IPS DF 6.9 (cell line): ENCODE measurements around the gene TRAF3.

Source experiments
- DNase-seq: peaks from one replicate; pipeline ENCODE4 v3.0.0-alpha.2; 2013; ENCODE audit warnings: low read depth, low spot score
- H3K27ac ChIP-seq: one replicate; pipeline ENCODE4 v1.5.1; 2013; ENCODE audit warnings: low read length, control low read depth
- H3K27me3 ChIP-seq: 2 replicates; pipeline ENCODE4 v1.6.1; 2013; ENCODE audit warnings: mild to moderate bottlenecking, low read length; ENCODE audit not compliant: control insufficient read depth, insufficient read depth
- H3K36me3 ChIP-seq: 2 replicates; pipeline ENCODE4 v1.6.1; 2013; ENCODE audit warnings: low read length; ENCODE audit not compliant: control insufficient read depth, insufficient read depth
- H3K4me1 ChIP-seq: 2 replicates; pipeline ENCODE4 v1.6.1; 2013; ENCODE audit warnings: low read length; ENCODE audit not compliant: control insufficient read depth, insufficient read depth
- H3K4me3 ChIP-seq: 2 replicates; pipeline ENCODE4 v1.5.1; 2013; ENCODE audit warnings: mild to moderate bottlenecking, low read length
- H3K9me3 ChIP-seq: 2 replicates; pipeline ENCODE4 v1.6.1; 2013; ENCODE audit warnings: low read length, inconsistent platforms; ENCODE audit not compliant: control insufficient read depth, insufficient read depth
- WGBS: extraction: QIAGEN DNeasy Blood & Tissue Kit; methylation state at CpG from one replicate; pipeline ENCODE4 v1.1.7; 2013; ENCODE audit warnings: mixed read lengths, missing lambda C conversion rate; ENCODE audit not compliant: insufficient read length, insufficient coverage; 5-methylcytosine and 5-hydroxymethylcytosine counted together

The TRAF3 gene

DNA sequence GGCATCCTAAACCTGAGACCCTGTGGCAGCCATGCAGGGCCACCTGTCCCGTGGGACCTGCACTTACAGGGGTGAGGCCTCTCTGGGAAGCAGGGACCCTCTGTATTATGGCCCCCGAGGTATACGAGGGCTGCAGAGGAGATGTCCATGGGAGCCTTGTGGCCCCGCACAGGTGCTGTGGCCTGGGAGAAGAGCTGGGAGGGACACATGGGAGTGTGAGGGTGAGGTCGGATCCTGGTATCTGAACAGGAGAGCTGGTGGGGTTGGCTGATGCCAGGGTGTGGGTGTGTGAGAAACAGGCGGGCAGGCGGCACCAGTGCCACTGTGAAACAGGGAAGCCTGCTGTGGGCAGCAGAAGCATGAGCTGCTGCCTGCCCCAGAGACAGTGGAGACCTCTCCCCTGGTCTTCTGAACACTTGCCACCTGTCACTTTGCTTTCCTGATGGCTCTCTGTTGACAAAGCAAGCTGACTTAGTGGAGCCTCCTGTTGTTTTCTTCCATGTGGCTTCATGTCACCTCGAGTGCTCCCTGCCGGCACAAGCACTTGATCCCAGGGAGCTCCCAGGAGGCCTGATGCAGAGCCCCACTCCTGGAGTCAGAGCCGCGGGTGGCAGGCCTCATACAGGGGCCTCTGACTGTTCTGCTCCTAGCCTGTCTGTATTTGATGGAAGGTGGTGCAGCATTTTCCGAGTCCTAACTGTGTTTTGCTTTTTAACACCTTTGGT is 125.4 kb downstream of the TRAF3 start:
- no peak overlapping the region for H3K27ac ChIP-seq

DNA sequence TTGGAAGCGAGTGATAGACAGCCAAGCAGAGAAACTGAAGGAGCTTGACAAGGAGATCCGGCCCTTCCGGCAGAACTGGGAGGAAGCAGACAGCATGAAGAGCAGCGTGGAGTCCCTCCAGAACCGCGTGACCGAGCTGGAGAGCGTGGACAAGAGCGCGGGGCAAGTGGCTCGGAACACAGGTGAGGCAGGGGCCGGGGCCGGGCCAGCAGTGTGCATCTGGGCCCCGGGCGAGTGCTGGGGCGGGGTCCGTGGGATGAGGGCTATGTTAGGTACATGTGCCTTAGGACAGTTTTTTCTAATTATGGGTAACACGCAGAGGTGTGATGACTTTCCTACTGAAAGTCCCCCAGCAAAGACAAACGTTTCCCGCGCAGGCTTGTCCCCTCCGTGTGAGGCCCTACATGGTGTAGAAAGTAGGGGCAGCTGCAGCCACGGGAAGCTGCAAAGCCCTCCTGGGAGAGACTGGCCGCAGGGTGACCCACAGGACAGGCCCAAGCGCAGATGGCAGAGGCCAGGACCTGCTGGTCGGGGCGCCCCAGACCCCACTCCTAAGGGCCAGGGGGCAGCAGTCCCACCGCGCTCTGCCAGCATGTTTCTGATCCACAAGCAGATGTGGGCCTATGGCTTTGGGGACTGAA is 126.1 kb downstream of the TRAF3 start:
- WGBS: no CpG with 5 or more reads among the region's 29 CpGs
- H3K9me3 ChIP-seq: no peaks in the 10 kb centered on the region; the same call in 1 of the 2 replicates
- H3K27ac ChIP-seq: no peak overlapping the region
- H3K36me3 ChIP-seq: peaks cover 9% of the 10 kb centered on the region; the same call in 1 of the 2 replicates
- H3K4me1 ChIP-seq: no peaks in the 10 kb centered on the region
- DNase-seq: no peak
- no peaks in the 10 kb centered on the region for H3K27me3 ChIP-seq
- H3K4me3 ChIP-seq: no peak overlapping the region

More for the DNA sequence above, 125.4 kb downstream of the TRAF3 start:
- no peak for DNase-seq
- Histone ChIP-seq H3K4me3 (no peak overlapping the region), H3K4me1 (no peaks in the 10 kb centered on the region), H3K9me3 (no peaks in the 10 kb centered on the region; the same call in 1 of the 2 replicates), H3K36me3 (peaks cover 9% of the 10 kb centered on the region; the same call in 1 of the 2 replicates), H3K27me3 (no peaks in the 10 kb centered on the region)
- no CpG with 5 or more reads among the region's 12 CpGs for WGBS

DNA sequence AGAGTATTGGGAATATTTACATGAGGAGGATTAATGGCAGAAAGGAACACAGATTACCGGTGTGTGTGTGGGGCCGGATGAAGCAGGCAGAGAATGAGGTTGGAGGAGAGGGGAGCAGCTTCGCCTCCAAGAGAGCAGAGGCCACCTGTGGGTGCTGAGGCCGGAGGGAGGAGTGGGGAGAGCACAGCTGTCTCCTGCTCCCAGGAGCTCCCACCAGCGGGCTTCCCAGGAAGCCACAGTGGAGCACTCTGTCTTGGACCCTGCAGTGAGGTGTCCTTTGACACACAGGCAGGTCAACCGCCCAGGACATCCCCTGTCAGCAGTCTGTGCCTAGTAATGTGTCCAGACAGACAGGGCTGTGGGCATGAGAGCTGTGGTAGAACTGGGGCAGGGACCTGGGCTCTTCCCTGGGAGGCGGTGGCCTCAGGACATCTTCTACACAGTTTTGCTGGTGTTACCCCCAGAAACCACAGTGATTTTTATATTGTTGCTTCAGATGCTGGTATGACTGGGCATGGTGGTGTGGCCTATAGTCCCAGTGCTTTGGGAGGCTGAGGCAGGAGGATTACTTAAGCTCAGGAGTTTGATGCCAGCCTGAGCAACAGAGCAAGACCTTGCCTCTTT is 126.8 kb downstream of the TRAF3 start:
- Histone ChIP-seq H3K4me3 (no peak overlapping the region), H3K27me3 (no peaks in the 10 kb centered on the region), H3K36me3 (peaks cover 9% of the 10 kb centered on the region; the same call in 1 of the 2 replicates), H3K27ac (no peak overlapping the region), H3K4me1 (no peaks in the 10 kb centered on the region), H3K9me3 (no peaks in the 10 kb centered on the region; the same call in 1 of the 2 replicates)
- WGBS: no CpG with 5 or more reads among the region's 7 CpGs
- no peak for DNase-seq

DNA sequence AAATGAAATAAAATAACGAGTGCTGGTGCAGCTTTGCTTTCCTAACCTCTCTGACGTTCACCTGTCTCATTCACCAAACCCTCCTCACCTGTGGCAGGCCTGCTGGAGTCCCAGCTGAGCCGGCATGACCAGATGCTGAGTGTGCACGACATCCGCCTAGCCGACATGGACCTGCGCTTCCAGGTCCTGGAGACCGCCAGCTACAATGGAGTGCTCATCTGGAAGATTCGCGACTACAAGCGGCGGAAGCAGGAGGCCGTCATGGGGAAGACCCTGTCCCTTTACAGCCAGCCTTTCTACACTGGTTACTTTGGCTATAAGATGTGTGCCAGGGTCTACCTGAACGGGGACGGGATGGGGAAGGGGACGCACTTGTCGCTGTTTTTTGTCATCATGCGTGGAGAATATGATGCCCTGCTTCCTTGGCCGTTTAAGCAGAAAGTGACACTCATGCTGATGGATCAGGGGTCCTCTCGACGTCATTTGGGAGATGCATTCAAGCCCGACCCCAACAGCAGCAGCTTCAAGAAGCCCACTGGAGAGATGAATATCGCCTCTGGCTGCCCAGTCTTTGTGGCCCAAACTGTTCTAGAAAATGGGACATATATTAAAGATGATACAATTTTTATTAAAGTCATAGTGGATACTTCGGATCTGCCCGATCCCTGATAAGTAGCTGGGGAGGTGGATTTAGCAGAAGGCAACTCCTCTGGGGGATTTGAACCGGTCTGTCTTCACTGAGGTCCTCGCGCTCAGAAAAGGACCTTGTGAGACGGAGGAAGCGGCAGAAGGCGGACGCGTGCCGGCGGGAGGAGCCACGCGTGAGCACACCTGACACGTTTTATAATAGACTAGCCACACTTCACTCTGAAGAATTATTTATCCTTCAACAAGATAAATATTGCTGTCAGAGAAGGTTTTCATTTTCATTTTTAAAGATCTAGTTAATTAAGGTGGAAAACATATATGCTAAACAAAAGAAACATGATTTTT is 128.2 kb downstream of the TRAF3 start:
- Histone ChIP-seq H3K4me3 (no peak overlapping the region), H3K27ac (no peak overlapping the region), H3K4me1 (no peaks in the 10 kb centered on the region), H3K36me3 (peaks cover 11% of the 10 kb centered on the region; the same call in 1 of the 2 replicates), H3K9me3 (no peaks in the 10 kb centered on the region; the same call in 1 of the 2 replicates), H3K27me3 (no peaks in the 10 kb centered on the region)
- WGBS: no CpG with 5 or more reads among the region's 38 CpGs
- no peak for DNase-seq

DNA sequence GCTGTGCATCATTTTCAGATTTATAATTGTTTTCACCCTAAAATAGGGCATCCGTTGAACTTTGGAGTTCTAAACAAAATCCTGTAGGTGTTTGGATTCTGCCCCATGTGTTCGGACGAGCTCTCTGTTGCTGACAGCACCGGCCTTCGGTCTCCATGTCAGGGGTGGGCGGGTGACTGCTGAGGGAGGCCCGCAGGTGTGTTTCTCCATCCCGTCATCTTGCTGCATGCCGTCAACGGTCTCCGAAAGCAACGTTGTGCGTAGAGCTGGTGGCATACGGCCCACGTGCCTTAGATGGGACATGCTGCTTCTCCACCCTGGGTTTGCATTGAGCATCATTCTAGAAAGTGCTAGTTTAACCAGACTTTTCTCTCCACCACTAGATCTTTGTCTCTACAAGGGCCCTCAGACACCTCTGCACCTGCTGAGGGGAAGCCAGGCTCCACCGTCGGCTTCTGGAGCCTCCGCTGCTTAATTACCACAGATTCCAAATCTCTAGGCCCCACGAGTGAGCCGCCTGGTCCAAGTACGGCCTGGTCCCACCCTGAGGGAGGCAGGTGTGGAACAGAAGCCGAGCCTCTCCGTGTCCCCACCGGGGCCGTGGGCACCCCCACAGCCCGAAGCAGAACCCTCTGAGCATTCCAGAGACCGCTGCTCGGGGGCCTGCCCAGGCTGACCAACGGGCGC is 129.5 kb downstream of the TRAF3 start:
- Histone ChIP-seq H3K27me3 (no peaks in the 10 kb centered on the region), H3K4me1 (no peaks in the 10 kb centered on the region), H3K4me3 (no peak overlapping the region), H3K36me3 (peaks cover 11% of the 10 kb centered on the region; the same call in 1 of the 2 replicates), H3K27ac (no peak overlapping the region), H3K9me3 (no peaks in the 10 kb centered on the region; the same call in 1 of the 2 replicates)
- no peak for DNase-seq
- WGBS: no CpG with 5 or more reads among the region's 30 CpGs

DNA sequence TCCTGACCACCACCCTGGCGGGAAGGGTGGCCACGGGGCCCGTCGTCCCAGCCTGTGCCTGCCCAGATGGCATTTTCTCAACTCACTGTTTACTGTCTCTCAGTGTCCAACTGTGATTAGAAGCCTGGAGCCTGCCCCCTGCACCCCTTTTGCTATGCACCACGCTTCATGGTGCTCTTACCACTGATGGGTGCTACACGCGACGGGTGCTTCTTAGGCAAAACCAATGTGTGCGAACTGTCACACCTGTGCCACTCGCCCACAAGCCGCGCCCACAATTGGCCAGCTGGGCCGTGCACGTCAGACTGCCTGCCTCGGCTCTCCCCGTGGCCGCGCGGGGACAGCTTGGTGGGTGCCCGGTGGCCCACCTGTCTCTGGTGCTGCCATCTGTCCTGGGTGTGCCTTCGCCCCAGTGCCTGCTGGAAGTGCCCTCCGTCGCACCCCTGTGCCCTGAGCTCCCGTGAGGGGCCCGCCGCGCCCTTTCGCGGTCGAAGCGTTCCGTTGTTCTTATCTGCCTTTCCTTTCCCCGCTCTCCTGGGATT is 130.1 kb downstream of the TRAF3 start:
- Histone ChIP-seq H3K9me3 (no peaks in the 10 kb centered on the region; the same call in 1 of the 2 replicates), H3K36me3 (peaks cover 11% of the 10 kb centered on the region; the same call in 1 of the 2 replicates), H3K4me3 (no peak overlapping the region), H3K27ac (no peak overlapping the region), H3K4me1 (no peaks in the 10 kb centered on the region), H3K27me3 (no peaks in the 10 kb centered on the region)
- no peak for DNase-seq
- WGBS: no CpG with 5 or more reads among the region's 33 CpGs

DNA sequence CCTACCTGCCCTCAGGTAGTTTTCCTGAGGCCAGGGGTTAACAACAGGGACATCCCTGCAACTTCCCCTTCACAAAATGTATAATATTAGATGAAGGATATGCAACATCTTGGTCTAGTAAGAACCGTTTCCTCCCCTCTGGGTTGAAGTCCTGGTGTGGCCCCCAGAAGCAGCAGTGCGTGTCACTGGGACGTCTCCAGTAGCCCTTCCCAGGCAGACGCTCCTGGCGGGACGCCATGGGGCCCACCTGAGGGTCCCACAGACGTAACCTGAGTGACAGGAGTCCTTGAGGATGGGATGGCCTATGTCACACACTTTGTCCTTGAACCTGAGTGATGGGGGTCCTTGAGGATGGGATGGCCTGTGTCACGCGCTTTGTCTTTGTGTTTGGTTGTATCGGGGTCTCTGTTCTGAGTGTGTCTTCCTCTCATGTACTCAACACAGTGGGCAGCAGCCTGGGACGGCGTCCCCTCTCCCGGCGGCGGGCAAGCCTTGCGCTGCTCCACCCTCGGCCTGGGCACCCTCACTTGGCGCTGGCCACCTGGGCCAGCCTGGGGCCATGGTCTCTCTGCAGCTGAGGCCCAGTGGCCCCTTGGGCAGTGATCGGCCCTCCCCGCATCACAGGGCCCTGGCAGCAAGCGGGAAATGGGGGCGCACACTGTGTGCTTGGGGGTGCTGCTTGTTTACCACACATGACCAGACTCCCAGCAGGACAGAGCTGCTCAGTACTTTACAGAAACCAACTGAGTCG is 130.9 kb downstream of the TRAF3 start:
- no peaks in the 10 kb centered on the region; the same call in 1 of the 2 replicates for H3K9me3 ChIP-seq
- no peak for DNase-seq
- no peak overlapping the region for H3K27ac ChIP-seq
- H3K36me3 ChIP-seq: peaks cover 11% of the 10 kb centered on the region; the same call in 1 of the 2 replicates
- no CpG with 5 or more reads among the region's 23 CpGs for WGBS
- no peaks in the 10 kb centered on the region for H3K27me3 ChIP-seq
- H3K4me1 ChIP-seq: no peaks in the 10 kb centered on the region
- no peak overlapping the region for H3K4me3 ChIP-seq

DNA sequence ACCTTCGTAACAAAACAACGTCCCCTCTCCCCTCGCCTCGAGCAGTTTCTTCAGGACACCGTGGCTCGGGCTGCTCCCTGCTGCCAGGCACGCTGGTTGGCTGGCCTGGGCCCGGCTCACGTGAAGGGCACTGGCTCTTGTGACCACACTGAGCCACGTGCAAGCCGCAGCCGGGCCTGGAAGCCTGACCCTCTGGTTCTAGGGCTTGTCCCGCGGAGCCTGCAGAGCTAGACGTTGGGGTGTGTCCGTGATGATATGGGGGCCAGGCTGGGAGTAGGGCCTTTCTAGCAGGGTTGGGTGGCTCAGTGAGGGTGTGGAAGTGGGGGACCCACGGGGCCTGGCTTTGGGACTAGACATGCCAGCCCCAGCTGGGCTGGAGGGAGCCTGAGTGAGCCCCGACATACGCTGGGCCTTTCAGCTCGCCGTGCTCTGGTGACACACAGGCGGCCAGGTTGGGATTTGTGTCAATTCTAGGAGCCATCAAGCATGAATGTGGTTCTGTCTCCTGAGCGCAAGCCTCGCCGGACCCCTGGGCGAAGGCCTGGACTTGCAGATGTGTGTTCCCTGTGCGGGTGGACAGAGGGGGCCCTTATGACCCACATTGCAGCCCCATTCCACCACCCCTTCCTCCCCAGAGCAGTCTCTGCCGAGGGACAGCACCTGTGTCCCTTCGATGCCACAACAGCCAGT is 131.7 kb downstream of the TRAF3 start:
- no peaks in the 10 kb centered on the region; the same call in 1 of the 2 replicates for H3K4me1 ChIP-seq
- no peaks in the 10 kb centered on the region for H3K27me3 ChIP-seq
- peaks cover 11% of the 10 kb centered on the region; the same call in 1 of the 2 replicates for H3K36me3 ChIP-seq
- DNase-seq: no peak
- no CpG with 5 or more reads among the region's 29 CpGs for WGBS
- no peak overlapping the region for H3K27ac ChIP-seq
- no peak overlapping the region for H3K4me3 ChIP-seq
- H3K9me3 ChIP-seq: no peaks in the 10 kb centered on the region; the same call in 1 of the 2 replicates
